COR-L47 (cell line): ENCODE measurements around the gene NCK2.

Source experiments
- DNase-seq: peaks from one replicate; lab custom pipeline; 2025; lab: John Stamatoyannopoulos, UW

The NCK2 gene

GRCh38 chr2:105736145-105736544 lies 8.6 kb upstream of the NCK2 start:
- DNase-seq, result no peak

GRCh38 chr2:105737980-105738657 lies 6.6 kb upstream of the NCK2 start:
- no peak for DNase-seq

GRCh38 chr2:105738658-105739241 lies 6.0 kb upstream of the NCK2 start:
- DNase-seq, result no peak

GRCh38 chr2:105739426-105739825 lies 5.3 kb upstream of the NCK2 start:
- DNase-seq, result no peak

- DNase-seq, result no peak
These were observed 4.7 kb upstream of the NCK2 start for GRCh38 chr2:105739944-105740530.

GRCh38 chr2:105741174-105741573 lies 3.5 kb upstream of the NCK2 start:
- DNase-seq, result no peak

- no peak for DNase-seq
These were observed 3.1 kb upstream of the NCK2 start for GRCh38 chr2:105741617-105742016.

GRCh38 chr2:105744091-105744908 lies 412 bp upstream of the NCK2 start:
- peak; percentile 32 for DNase-seq

GRCh38 chr2:105746177-105747080 lies 1.7 kb downstream of the NCK2 start:
- no peak for DNase-seq

GRCh38 chr2:105747254-105747894 lies 2.7 kb downstream of the NCK2 start:
- DNase-seq, result no peak

- no peak for DNase-seq
These were observed 3.3 kb downstream of the NCK2 start for GRCh38 chr2:105747991-105748390.

- DNase-seq, result no peak
These were observed 3.9 kb downstream of the NCK2 start for GRCh38 chr2:105748566-105748965.

GRCh38 chr2:105749583-105750400 lies 5.1 kb downstream of the NCK2 start:
- DNase-seq, result no peak

- no peak for DNase-seq
These were observed 6.0 kb downstream of the NCK2 start for GRCh38 chr2:105750735-105751134.

GRCh38 chr2:105751272-105751671 lies 6.6 kb downstream of the NCK2 start:
- no peak for DNase-seq

- DNase-seq, result no peak
These were observed 8.1 kb downstream of the NCK2 start for GRCh38 chr2:105752691-105753358.

GRCh38 chr2:105753380-105753779 lies 8.7 kb downstream of the NCK2 start:
- no peak for DNase-seq

- DNase-seq, result no peak
These were observed 9.3 kb downstream of the NCK2 start for GRCh38 chr2:105754011-105754410.

- DNase-seq, result no peak
These were observed 10.3 kb downstream of the NCK2 start for GRCh38 chr2:105754994-105755393.

- no peak for DNase-seq
These were observed 11.2 kb downstream of the NCK2 start for GRCh38 chr2:105755895-105756294.
